A549 (cell line): Measurements from ENCODE around the gene ZNF654. TPM values are rescaled to one million over a fixed set of nuclear protein-coding genes. Genes with fewer than 3 reads are reported as not detected.

Experiments
- ATAC-seq, 2 experiments: fragments of 200-7000 bp in 1 of 2; fragments of >200 bp in 1 of 2; cut with Nextera tagmentation in 1 of 2; cut with Tn5 transposase in 1 of 2; 3 replicates each; pipeline versions ENCODE4 v1.8.0 to v1.9.1; 2018 to 2020; ENCODE audit warnings: mild to moderate bottlenecking in 1 of 2, moderate library complexity in 1 of 2
- CTCF ChIA-PET: fragments of 300-600 bp; sonication (Branson Sonifier 250); formaldehyde crosslinking; extraction: SDS; loops from one replicate; lab custom pipeline; 2021; ENCODE audit warnings: antibody characterized with exemption, inconsistent platforms; lab: Yijun Ruan, JAX
- POLR2A ChIA-PET: fragments of 350-600 bp; formaldehyde crosslinking; extraction: SDS; loops from one replicate; lab custom pipeline; 2021; ENCODE audit warnings: antibody characterized with exemption, inconsistent platforms; lab: Yijun Ruan, JAX
- DNase-seq, 2 experiments: peaks; one replicate each; pipeline versions ENCODE4 v3.0.0 to v3.0.0-alpha.2; 2011 to 2016; ENCODE audit warnings: low read depth in 1 of 2, low spot score in 1 of 2
- FAIRE-seq: peaks from 2 replicates; lab custom pipeline; 2011; peaks lifted over from hg19 to GRCh38; lab: Jason Lieb, UNC
- H3K27ac ChIP-seq, 2 experiments: fragments of >200 bp; sonication (Bioruptor Twin); formaldehyde crosslinking; 3 replicates each; pipeline ENCODE4 v1.5.1; 2016 to 2017
- H3K4me1 ChIP-seq: fragments of >200 bp; sonication (Bioruptor Twin); formaldehyde crosslinking; 3 replicates; pipeline ENCODE4 v1.6.1; 2016
- H3K4me2 ChIP-seq: fragments of >200 bp; sonication (Bioruptor Twin); formaldehyde crosslinking; 3 replicates; pipeline ENCODE4 v1.6.1; 2016
- H3K4me3 ChIP-seq: fragments of >200 bp; sonication (Bioruptor Twin); formaldehyde crosslinking; 3 replicates; pipeline ENCODE4 v1.5.1; 2016
- H3K9me3 ChIP-seq: fragments of >200 bp; sonication (Bioruptor Twin); formaldehyde crosslinking; 3 replicates; pipeline ENCODE4 v1.6.1; 2016
- BHLHE40 ChIP-seq: IDR thresholded peaks from 2 replicates; pipeline ENCODE4 v1.6.1; 2012; ENCODE audit warnings: low read depth, low read length, inconsistent platforms
- CEBPB ChIP-seq, 2 experiments: fragments of >200 bp in 1 of 2; sonication (Bioruptor Twin) in 1 of 2; formaldehyde crosslinking in 1 of 2; IDR thresholded peaks; 2 replicates each; pipeline ENCODE4 v1.6.1; 2012 to 2016
- CHD2 ChIP-seq: fragments of 150-350 bp; IDR thresholded peaks from 2 replicates; pipeline ENCODE4 v1.6.1; 2014; ENCODE audit warnings: low read length; ENCODE audit not compliant: partially characterized antibody
- CHD4 ChIP-seq: fragments of 200-600 bp; sonication (generic); IDR thresholded peaks from 2 replicates; pipeline ENCODE4 v1.6.1; 2016; ENCODE audit warnings: antibody characterized with exemption, mild to moderate bottlenecking, borderline replicate concordance
- ELK1 ChIP-seq: fragments of 150-350 bp; IDR thresholded peaks from 2 replicates; pipeline ENCODE4 v1.6.1; 2014; ENCODE audit warnings: low read depth, mild to moderate bottlenecking, low read length
- FOSL2 ChIP-seq, 2 experiments: fragments of 450-650 bp in 1 of 2; fragments of >200 bp in 1 of 2; sonication (Bioruptor Twin) in 1 of 2; formaldehyde crosslinking; IDR thresholded peaks; 2 replicates each; pipeline versions ENCODE4 v1.5.0 to v1.6.1; 2016 to 2020; ENCODE audit warnings: mild to moderate bottlenecking in 1 of 2, moderate library complexity in 1 of 2
- FOXS1 ChIP-seq: fragments of 250-450 bp; sonication (Bioruptor Pico); IDR thresholded peaks from 2 replicates; pipeline ENCODE4 v1.5.0; 2020; ENCODE audit warnings: mild to moderate bottlenecking, moderate library complexity
- HOXB5 ChIP-seq: fragments of 250-450 bp; sonication (Bioruptor Pico); IDR thresholded peaks from 2 replicates; pipeline ENCODE4 v1.5.0; 2020; ENCODE audit warnings: mild to moderate bottlenecking, moderate library complexity
- JUNB ChIP-seq: fragments of >200 bp; sonication (Bioruptor Twin); formaldehyde crosslinking; IDR thresholded peaks from 2 replicates; pipeline ENCODE4 v1.6.1; 2016
- MAFK ChIP-seq: fragments of 450-650 bp; IDR thresholded peaks from 2 replicates; pipeline ENCODE4 v1.6.1; 2014; ENCODE audit not compliant: partially characterized antibody
- MAX ChIP-seq: IDR thresholded peaks from 2 replicates; pipeline ENCODE4 v1.6.1; 2012
- MYC ChIP-seq: IDR thresholded peaks from 2 replicates; pipeline ENCODE4 v1.6.1; 2012; ENCODE audit warnings: mild to moderate bottlenecking, inconsistent platforms, low read length, improper control_type of control experiment, borderline replicate concordance
- NPAS2 ChIP-seq: fragments of 250-450 bp; sonication (Bioruptor Pico); IDR thresholded peaks from 2 replicates; pipeline ENCODE4 v1.8.0; 2022; ENCODE audit warnings: mild to moderate bottlenecking, moderate library complexity, borderline replicate concordance
- PHF8 ChIP-seq: fragments of 200-600 bp; sonication (generic); IDR thresholded peaks from 2 replicates; pipeline ENCODE4 v1.6.1; 2016; ENCODE audit warnings: low read depth, mild to moderate bottlenecking, antibody characterized with exemption, moderate library complexity, borderline replicate concordance
- RAD21 ChIP-seq, 2 experiments: fragments of >200 bp in 1 of 2; sonication (Bioruptor Twin) in 1 of 2; formaldehyde crosslinking in 1 of 2; IDR thresholded peaks in 1 of 2; conservative IDR thresholded peaks in 1 of 2; 2 replicates in 1 of 2; 3 replicates in 1 of 2; pipeline ENCODE4 v1.6.1; 2012 to 2018; ENCODE audit warnings: inconsistent platforms in 1 of 2
- RARB ChIP-seq: fragments of 250-450 bp; sonication (Bioruptor Pico); IDR thresholded peaks from 2 replicates; pipeline ENCODE4 v1.8.0; 2021; ENCODE audit warnings: mild to moderate bottlenecking, moderate library complexity
- REST ChIP-seq: fragments of 200-600 bp; sonication (generic); IDR thresholded peaks from 2 replicates; pipeline ENCODE4 v1.6.1; 2016; ENCODE audit warnings: antibody characterized with exemption, mild to moderate bottlenecking, moderate library complexity
- SMC3 ChIP-seq: fragments of >200 bp; sonication (Bioruptor Twin); formaldehyde crosslinking; IDR thresholded peaks from 3 replicates; pipeline ENCODE4 v1.6.1; 2018; ENCODE audit warnings: inconsistent platforms
- TP53 ChIP-seq: fragments of 250-450 bp; sonication (Bioruptor Pico); IDR thresholded peaks from 2 replicates; pipeline ENCODE4 v1.5.0; 2021; ENCODE audit warnings: mild to moderate bottlenecking, moderate library complexity
- WGBS: methylation state at CpG from one replicate; pipeline ENCODE4 v1.1.6; 2017; ENCODE audit errors: missing lambda C conversion rate; 5-methylcytosine and 5-hydroxymethylcytosine counted together
- polyA plus RNA-seq, 4 experiments: library from polyadenylated mRNA; depleted of rRNA in 3 of 4; stranded (reverse); fragments of >200 nt; fragmentation: RNase III in 1 of 4; extraction: RNeasy Plus Mini Kit Qiagen cat#74134 plus additional on column Dnase treatment in 1 of 4; gene quantifications; 2 replicates in 3 of 4; 3 replicates in 1 of 4; pipeline ENCODE4 v1.2.3, GENCODE V29; 2011 to 2017

ZNF654 gene
- polyA plus RNA-seq, 2 of the 4 experiments (the other 2 are of a cell fraction), result 3.2 to 4.4 TPM

- H3K4me3 ChIP-seq, result no peak overlapping the region
- DNase-seq, result no peak
- ATAC-seq, result no peak
- H3K4me1 ChIP-seq, result no peaks in the 10 kb centered on the region
- CTCF ChIA-PET, result interaction anchor here (1.4 kb wide), 1 partner anchor 37 kb away, joined by 4 read pairs; no protein-coding TSS in a partner anchor
- POLR2A ChIA-PET, result no interaction called here
- no peak overlapping the region for H3K4me2 ChIP-seq
- H3K9me3 ChIP-seq, result peaks cover 8% of the 10 kb centered on the region; the same call in 2 of the 3 replicates
- no peak for FAIRE-seq
- WGBS, result 92% methylated on average over 1 of the region's 1 CpG
- no peak overlapping the region for H3K27ac ChIP-seq
- TF ChIP-seq MAX (no peak), CHD4 (no peak), ELK1 (no peak), JUNB (no peak), REST (no peak), MYC (no peak), RARB (CRISPR knock-in tag) (no peak), FOXS1 (CRISPR knock-in tag) (no peak), CHD2 (no peak), NPAS2 (no peak), TP53 (CRISPR knock-in tag) (no peak), FOSL2 (IDR thresholded peaks at IDR 0.05) (no peak), FOSL2 (CRISPR knock-in tag; IDR thresholded peaks at IDR 0.05) (no peak), SMC3 (no peak), PHF8 (no peak)
Measured at GRCh38 chr3:88076712-88077111, 17.7 kb downstream of the ZNF654 start.

GRCh38 chr3:88078932-88079331 lies 19.9 kb downstream of the ZNF654 start:
- Histone ChIP-seq H3K27ac (no peak overlapping the region), H3K4me1 (no peaks in the 10 kb centered on the region), H3K4me3 (no peak overlapping the region)
- WGBS, result 96% methylated on average over 3 of the region's 3 CpGs
- DNase-seq (no peak), FAIRE-seq (no peak)
- CTCF ChIA-PET, result interaction anchor here (1.1 kb wide), 1 partner anchor 35 kb away, joined by 4 read pairs; no protein-coding TSS in a partner anchor
- POLR2A ChIA-PET, result no interaction called here
- TF ChIP-seq MAFK (peak; percentile 90), PHF8 (no peak), RARB (CRISPR knock-in tag) (no peak)
- TF ChIP-seq, all 56 proteins: peak for 1
- Histone ChIP-seq H3K4me2 (no peak overlapping the region), H3K9me3 (no peaks in the 10 kb centered on the region)
- ATAC-seq, result no peak

GRCh38 chr3:88082854-88083253 lies 23.8 kb downstream of the ZNF654 start:
- Histone ChIP-seq H3K9me3 (no peaks in the 10 kb centered on the region), H3K4me1 (no peaks in the 10 kb centered on the region), H3K27ac (no peak overlapping the region), H3K4me2 (no peak overlapping the region), H3K4me3 (no peak overlapping the region)
- DNase-seq (no peak), ATAC-seq (no peak), FAIRE-seq (no peak)
- 88% methylated on average over 2 of the region's 2 CpGs for WGBS
- ChIA-PET POLR2A (no interaction called here), CTCF (no interaction called here)
- TF ChIP-seq CEBPB (IDR thresholded peaks at IDR 0.05) (no peak), FOXS1 (CRISPR knock-in tag) (no peak), NPAS2 (no peak), RAD21 (conservative IDR thresholded peaks at IDR 0.05 in 1 of 2, IDR thresholded peaks at IDR 0.05 in 1 of 2) (no peak), BHLHE40 (no peak), HOXB5 (CRISPR knock-in tag) (no peak)
